Astrocyte of the cerebellum (primary cell): ENCODE data around the gene ROCK2.
"Not testable (repeated sequence)": the region's sequence is repeated elsewhere in the genome, so short reads cannot be mapped to it uniquely, and the experiment has no call there.

Source experiments
- DNase-seq: peaks from one replicate; pipeline ENCODE4 v3.0.0-alpha.2; 2011; ENCODE audit warnings: low read depth
- H3K4me3 ChIP-seq: 2 replicates; pipeline ENCODE4 v1.5.1; 2011; ENCODE audit warnings: mild to moderate bottlenecking, low read depth, low read length, moderate library complexity
- in situ Hi-C: cut with HindIII; loops from 2 replicates; pipeline ENCODE4 v1.10.0; 2017; ENCODE audit warnings: low sequenced_read_pairs
- TF ChIP-seq, protein P1 (sequence below): IDR thresholded peaks from 2 replicates; pipeline ENCODE4 v1.5.1; 2012; ENCODE audit warnings: low read length, low read depth, moderate library complexity, mild to moderate bottlenecking; ENCODE audit errors: missing control alignments

Gene ROCK2

DNA sequence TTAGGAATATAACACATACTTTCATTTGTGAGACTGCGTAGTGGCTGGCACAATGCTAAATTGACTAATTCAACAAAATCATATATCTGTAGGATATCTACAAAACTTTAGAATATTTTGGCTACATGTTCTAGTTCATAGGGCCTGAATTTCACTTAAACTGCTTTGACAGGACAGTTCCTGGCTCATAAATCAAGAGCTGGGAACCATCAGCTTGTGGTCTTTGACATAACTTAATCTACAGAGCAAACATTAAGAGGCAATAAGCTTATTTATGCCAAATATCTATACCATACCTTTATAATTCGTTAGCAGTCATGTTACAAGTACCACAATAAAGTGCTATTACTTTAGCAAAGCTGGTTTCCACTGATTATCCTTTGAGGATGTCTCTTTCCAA lies 83.5 kb downstream of the ROCK2 start:
- in situ Hi-C loops: no loop called here
- H3K4me3 ChIP-seq: no peak overlapping the region
- no peak for DNase-seq
- TF ChIP-seq, protein P1, sequence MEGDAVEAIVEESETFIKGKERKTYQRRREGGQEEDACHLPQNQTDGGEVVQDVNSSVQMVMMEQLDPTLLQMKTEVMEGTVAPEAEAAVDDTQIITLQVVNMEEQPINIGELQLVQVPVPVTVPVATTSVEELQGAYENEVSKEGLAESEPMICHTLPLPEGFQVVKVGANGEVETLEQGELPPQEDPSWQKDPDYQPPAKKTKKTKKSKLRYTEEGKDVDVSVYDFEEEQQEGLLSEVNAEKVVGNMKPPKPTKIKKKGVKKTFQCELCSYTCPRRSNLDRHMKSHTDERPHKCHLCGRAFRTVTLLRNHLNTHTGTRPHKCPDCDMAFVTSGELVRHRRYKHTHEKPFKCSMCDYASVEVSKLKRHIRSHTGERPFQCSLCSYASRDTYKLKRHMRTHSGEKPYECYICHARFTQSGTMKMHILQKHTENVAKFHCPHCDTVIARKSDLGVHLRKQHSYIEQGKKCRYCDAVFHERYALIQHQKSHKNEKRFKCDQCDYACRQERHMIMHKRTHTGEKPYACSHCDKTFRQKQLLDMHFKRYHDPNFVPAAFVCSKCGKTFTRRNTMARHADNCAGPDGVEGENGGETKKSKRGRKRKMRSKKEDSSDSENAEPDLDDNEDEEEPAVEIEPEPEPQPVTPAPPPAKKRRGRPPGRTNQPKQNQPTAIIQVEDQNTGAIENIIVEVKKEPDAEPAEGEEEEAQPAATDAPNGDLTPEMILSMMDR: no peak

DNA sequence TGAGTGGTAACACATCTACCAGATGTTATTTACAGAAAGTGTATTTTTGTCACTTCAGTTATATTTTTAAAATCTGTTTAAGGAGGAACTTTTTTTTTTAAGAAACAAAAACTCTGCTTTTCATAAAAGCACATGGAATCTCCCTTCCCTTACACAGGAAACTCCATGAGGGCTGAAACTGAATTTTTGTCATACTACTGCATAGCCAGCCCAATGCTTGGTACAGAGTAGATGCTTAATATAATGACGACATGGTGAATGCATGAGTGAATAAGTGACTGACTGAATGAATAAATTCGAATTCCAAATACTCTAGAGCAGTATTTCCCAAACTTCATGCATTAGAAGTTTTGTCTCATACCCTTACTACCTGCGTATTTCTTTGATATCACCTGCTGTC lies 86.5 kb downstream of the ROCK2 start:
- DNase-seq: no peak
- in situ Hi-C loops: no loop called here
- no peak overlapping the region for H3K4me3 ChIP-seq
- TF ChIP-seq, protein P1: no peak

DNA sequence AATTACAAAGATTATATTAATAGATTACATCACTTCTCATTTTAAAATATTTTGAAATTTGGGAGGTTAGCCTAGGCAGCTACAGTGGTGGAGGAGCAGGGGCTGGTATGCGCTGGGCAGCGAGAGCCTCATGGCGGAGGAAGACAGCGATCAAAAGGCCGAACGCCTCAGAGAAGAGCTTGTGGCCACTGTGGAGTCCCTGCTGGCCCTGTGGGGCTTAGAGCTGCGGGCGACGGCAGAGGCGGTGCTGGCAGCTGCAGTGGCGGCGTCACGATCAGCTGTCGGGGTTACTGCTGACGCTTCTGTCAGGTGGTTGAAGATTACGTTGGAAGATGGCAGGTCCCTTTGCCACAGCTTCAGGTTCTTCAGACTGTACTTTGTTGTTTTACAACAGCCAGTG lies 87.4 kb downstream of the ROCK2 start:
- H3K4me3 ChIP-seq: no peak overlapping the region
- DNase-seq: no peak
- TF ChIP-seq, protein P1: no peak
- in situ Hi-C loops: no loop called here

DNA sequence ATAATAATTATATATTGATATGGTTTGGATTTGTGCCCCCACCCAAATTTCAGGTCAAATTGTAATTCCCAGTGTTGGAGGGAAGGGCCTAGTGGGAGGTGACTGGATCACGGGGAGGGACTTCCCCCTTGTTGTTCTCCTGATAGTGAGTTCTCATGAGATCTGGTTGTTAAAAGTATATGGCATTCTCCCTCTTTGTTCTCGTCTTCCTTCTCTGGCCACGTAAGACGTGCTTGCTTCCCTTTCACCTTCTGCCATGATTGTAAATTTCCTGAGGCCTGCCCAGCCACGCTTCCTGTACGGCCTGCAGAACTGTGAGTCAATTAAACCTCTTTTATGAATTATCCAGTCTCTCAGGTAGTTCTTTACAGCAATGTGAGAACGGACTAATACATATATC lies 88.3 kb downstream of the ROCK2 start:
- no peak overlapping the region for H3K4me3 ChIP-seq
- no peak for DNase-seq
- TF ChIP-seq, protein P1: no peak
- in situ Hi-C loops: no loop called here

DNA sequence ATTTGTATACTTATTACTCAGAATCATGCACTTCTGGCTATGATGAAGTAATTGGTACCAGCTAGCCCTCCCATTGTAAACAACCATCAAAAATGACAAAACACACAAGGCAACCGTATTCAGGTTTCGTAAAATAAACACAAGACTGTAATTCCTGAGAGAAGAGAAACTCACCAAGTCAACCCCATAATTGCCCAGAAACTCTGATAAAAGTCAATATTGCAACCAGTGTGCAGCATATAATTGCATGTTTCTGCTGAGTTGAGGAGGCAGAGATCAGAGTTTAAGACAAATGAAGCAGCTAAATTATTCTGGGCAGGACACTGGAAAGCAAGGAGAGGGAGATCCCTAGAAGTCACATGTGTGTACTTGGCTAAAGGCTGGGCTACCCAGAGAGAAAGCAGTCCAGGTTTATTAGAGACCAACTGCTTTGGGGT lies 90.3 kb downstream of the ROCK2 start:
- DNase-seq: no peak
- in situ Hi-C loops: no loop called here
- TF ChIP-seq, protein P1: no peak
- no peak overlapping the region for H3K4me3 ChIP-seq

DNA sequence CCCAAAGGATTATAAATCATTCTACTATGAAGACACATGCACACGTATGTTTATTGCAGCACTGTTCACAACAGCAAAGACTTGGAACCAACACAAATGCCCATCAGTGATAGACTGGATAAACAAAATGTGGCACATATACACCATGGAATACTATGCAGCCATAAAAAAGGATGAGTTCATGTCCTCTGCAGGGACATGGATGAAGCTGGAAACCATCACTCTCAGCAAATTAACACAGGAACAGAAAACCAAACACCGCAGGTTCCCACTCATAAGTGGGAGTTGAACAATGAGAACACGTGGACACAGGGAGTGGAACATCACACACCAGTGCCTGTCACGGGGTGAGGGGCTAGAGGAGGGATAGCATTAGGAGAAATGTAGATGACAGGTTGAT lies 92.0 kb downstream of the ROCK2 start:
- DNase-seq, H3K4me3 ChIP-seq, in situ Hi-C loops: not testable (repeated sequence)

DNA sequence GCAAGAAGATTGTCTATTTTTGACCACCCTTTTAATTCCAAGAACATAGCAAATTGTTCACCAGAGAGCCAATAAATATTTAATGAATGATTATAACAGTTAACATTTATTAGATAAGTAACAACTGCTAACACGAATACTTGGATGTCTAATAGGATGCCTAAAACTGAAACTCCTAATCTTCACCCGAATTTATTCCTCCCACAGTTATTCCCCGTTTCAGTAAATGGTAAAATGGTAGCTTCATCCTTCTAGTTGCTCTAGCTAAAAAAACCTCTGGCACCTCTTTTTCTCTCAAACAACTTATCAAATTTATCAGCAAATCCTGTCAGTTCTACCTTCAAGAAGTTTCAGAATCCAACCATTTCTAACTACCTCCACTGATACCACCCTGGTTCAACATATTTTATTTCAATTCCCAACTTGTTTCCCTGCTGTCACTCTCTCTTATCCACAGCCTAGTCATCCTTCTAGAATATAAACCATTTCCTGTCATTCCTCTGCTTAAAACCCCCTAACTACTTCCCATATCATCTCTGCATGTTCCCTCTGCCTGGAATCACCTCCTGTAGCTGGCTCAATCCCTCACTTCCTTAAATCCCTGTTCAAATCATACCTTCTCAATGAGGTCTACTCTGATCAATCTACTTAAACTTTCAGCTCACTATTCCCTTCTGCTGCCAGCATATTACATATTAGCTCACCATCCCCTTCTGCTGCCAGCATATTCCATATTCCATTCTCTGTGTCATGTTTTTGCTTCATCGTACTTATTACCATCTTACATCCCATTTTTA lies 93.8 kb downstream of the ROCK2 start:
- DNase-seq: no peak
- H3K4me3 ChIP-seq: no peak overlapping the region
- in situ Hi-C loops: no loop called here
- TF ChIP-seq, protein P1: no peak
